ENCODE measurements around the gene PACSIN1.

PACSIN1 gene

GRCh38 chr6:34516391-34517324, 50.8 kb downstream of the PACSIN1 start:
- no peak for DNase-seq

- no peak for DNase-seq
These were observed 51.6 kb downstream of the PACSIN1 start for GRCh38 chr6:34517461-34517881.

GRCh38 chr6:34517966-34518365, 52.1 kb downstream of the PACSIN1 start:
- DNase-seq = no peak

GRCh38 chr6:34518669-34519365, 52.9 kb downstream of the PACSIN1 start:
- no peak for DNase-seq

- DNase-seq = no peak
These were observed 54.2 kb downstream of the PACSIN1 start for GRCh38 chr6:34519971-34520644.

GRCh38 chr6:34520645-34521462, 55.0 kb downstream of the PACSIN1 start:
- DNase-seq = no peak

- DNase-seq = no peak
These were observed 55.8 kb downstream of the PACSIN1 start for GRCh38 chr6:34521463-34522285.

- no peak for DNase-seq
These were observed 56.9 kb downstream of the PACSIN1 start for GRCh38 chr6:34522761-34523160.

GRCh38 chr6:34523441-34524206, 57.7 kb downstream of the PACSIN1 start:
- no peak for DNase-seq

GRCh38 chr6:34524499-34524898, 58.6 kb downstream of the PACSIN1 start:
- DNase-seq = no peak

GRCh38 chr6:34524971-34525370, 59.1 kb downstream of the PACSIN1 start:
- DNase-seq = no peak

GRCh38 chr6:34525431-34526175, 59.7 kb downstream of the PACSIN1 start:
- no peak for DNase-seq

GRCh38 chr6:34526241-34526972, 60.5 kb downstream of the PACSIN1 start:
- DNase-seq = no peak

GRCh38 chr6:34526992-34527728, 61.3 kb downstream of the PACSIN1 start:
- DNase-seq = peak; percentile 86

GRCh38 chr6:34527751-34528670, 62.1 kb downstream of the PACSIN1 start:
- no peak for DNase-seq

GRCh38 chr6:34528996-34529664, 63.3 kb downstream of the PACSIN1 start:
- DNase-seq = no peak
